ENCODE results near the gene RAPGEF1.

RAPGEF1 gene

DNA sequence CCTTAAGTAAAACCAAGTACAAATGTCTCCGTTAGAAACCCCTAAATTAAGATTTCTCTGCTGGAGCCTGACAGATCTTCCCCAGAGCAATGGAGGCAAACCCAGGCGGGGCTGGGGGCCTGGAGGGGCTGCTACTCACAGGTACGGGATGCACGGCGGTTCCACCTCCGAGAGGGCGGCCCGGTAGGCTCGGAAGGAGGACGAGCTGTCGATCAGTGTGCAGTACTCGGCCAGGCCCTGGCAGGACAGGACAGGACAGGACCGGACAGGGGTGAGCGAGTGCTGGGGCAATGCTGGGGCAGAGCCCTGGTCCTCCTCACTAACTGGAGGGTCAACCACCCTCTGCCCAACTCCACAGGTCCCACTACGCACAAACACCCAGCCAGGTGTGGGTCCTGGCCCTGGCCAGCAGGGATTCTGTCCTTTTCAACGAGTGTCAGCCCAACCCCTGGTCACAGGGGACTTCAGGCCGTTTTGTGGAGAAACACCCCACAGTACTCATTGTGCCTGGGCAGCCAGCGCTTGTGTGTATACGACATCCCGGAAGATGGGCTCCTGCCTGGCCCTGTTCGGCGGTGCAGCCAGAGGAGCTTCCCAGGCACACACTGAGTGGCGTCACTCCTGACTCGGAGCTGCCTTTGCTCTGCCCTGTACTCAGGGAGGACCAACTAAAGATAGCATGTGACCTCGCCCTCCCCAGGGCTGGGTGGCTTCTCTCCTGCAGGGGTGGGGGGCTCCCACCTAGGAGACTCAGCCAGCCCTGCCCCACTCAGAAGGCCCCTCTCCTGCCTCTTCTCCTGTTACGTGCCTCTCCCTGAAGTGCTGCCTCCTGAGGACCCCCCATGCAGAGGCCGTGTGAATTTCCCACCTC, 157.2 kb downstream of the RAPGEF1 start:
- DNase-seq = no peak

DNA sequence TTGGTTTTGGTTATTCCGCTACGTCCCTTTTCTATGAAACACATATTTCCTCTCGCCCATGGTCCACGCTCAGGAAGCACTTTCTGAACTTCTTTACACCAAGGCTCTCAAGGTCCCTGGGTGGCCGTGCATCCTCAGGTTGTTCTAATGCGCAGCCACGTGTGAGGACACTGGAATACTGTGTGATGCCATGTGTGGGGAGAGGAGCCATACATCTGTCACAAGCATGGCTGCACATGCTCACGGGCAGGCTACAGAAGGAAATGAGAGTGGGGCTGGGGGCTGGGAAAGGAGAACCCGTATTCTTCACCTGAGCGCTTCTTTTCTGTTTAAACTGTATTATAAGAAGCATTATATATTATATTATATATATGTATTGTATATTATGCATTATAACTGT, 157.8 kb downstream of the RAPGEF1 start:
- no peak for DNase-seq

DNA sequence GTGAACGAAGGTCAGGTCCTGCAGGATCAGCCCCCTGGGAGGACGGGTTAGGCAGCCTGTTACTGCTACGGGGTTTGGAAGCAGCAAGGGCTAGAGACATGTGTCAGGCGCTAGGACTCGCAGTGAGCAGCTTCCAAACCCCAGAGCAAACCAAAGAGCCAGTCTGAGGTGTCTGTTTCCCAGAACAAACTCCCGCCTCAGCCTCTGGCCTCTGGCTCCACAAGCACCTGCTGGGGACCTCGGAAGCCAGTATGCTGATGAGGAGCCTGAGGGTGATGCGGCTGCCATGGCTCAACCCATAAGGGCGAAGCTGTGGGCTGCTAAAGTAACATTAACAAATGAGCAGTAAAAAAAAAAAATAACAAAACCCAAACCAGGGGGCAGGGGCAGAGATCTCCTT, 159.5 kb downstream of the RAPGEF1 start:
- DNase-seq = no peak

DNA sequence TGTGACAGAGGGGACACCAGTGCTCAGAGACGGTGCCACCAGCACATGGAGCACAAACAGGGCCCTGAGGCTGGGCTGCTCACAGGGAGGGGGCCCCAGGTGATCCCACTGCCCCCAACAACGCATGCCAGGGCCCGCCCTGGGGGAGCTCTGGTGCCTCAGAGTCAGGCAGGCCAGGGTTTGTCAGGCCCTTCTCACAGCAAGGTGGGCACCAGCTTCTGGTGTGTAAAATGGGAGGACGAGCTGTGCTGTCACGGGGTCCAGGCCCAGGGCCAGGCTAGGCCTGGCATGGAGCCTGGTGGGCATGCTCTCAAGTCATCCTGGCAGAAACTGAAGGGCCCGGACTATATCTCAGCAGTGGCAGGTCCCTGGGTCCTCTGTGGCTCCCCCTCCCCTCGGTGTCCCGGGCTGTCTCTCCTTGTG, 160.1 kb downstream of the RAPGEF1 start:
- no peak for DNase-seq

DNA sequence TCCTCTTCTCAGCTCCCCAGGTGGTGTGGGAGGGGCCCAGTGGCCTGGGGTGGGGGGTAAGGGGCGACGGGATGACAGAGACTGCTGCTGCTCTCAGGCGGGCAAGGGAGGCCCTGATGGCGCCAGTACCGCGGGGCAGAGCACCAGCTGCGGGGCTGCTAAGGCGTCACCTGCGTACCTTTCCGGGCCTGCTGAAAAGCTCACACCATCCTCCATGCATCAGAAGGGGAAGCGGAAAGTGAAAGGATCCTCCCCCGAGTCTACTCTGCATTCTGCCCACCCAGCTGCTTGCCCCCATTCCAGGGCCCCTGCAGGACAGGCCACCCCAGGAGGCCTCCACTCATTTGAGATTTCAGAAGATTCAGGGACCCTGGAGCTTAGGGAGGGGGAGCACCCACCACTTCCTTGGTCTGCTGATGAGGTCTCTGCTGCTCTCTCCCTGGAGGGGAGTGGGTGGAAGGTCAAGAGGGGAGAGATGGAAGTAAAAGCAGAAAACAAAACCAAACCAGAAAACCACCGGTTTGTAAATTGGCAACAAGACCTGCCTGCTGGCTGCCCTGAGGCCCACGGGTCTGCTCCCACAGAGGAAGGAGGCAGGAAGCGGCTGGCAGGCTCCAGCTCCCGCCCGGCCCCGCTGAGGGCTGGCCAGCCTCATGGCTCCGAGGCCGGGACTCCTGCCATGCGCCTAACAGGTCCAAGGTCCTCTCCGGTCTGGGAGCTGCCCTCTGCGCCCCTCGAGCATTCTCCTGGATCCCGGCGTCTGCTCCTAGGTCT, 161.0 kb downstream of the RAPGEF1 start:
- DNase-seq = no peak

DNA sequence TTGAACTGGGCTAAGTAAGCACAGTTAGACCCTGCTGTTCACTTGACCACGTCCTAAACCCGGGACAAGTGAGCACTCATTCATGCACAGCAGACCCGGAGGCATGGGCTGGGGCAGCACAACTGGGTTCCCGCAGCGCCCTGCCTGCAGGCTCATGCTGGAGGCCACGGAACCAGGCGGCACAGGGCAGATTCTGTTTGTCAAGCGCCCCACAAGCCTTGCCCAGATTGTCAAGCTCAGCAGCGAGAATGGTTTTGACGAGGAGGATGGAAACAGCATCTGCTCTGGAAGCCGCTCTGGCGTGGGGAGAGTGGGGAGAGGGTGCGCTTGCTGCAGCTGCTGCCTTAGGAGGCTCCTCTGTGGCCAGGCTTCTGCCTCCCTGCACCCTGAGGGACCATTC, 161.9 kb downstream of the RAPGEF1 start:
- no peak for DNase-seq

DNA sequence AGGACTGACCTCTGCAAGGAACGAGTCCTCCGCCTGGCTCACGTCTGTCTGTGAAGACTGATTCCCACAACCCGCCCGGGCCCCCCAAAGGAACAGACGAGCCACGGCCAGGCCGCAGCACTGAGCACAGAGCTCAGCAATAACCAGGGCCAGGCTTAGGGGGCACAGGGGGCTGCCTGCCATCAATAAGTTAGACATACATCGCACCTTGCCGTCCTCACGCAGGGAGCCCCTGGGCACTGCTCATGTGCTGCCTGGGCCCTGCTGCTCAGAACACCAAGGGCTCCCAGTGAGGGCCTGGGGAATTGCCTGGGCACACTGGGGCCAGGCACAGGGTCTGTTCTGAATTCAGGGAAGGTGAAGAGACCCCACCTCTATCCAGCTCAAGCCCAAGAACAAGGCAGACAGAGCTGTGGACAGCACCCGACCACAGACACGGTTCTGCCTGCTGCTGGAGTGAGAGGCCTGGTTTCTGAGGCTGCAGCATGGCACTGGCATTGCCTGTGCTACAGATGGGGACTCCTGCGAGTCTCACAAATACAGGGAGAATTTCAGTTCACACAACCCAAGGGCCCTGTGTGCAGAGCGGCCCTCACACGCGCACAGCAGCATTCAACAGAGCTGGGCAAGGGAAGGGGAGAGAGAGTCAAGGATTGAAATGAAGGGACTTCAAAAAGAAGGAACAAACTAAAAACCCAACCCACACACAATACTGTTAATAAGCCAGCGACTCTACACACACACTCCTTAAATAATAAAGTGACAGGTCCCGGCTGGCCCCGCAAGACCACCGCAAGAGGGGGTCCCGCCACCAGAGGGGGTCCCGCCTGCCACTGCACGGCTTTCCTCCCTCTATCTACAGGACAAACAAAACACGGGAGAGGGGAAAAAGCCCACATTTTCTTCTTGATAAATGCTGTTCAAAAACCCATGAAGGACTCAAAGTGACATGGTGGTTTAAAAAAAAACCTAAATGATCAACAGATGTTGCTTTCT, 162.6 kb downstream of the RAPGEF1 start:
- no peak for DNase-seq

DNA sequence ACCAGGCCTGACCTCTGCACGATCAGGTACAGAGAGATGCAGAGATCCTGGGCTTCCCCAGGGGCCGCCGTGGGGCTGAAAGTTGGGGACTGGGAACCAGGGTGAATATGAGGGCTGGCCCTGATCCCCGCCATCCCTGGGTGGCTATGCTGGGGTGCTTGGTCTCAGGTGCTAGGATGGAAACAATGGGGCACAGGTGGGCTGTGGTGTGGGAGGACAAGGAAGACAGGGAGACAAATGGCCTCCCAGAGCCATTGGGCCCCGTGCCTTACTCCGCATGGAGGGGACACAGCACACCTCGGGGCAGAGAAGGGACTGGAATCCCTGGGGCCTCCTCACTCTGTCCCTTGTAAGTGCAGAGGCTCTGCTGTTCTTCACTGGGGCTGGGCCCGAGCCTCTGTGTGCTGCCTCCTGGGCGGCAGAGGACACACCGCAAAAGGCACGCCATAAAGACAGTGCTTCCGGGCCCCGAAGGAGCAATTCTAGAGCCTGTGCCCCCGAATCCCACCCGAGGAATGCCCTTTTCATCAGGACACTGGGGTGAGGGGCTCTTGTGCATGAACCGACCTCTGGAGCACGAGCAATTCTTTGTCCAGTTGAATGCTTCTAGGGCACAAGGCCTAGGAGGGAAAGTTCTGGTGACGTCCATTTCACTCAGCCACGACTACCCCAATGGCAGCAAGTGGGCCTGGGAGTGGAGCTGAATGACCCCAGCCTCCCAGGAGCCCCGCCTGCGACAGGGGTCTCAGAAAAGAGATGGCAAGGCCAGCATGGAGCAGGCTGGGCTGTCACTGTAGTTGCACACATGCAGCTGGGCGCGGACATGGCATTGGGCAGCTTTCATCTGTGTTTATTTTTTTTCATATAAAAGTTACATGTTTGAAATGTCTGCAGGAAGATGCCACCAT, 163.7 kb downstream of the RAPGEF1 start:
- no peak for DNase-seq

DNA sequence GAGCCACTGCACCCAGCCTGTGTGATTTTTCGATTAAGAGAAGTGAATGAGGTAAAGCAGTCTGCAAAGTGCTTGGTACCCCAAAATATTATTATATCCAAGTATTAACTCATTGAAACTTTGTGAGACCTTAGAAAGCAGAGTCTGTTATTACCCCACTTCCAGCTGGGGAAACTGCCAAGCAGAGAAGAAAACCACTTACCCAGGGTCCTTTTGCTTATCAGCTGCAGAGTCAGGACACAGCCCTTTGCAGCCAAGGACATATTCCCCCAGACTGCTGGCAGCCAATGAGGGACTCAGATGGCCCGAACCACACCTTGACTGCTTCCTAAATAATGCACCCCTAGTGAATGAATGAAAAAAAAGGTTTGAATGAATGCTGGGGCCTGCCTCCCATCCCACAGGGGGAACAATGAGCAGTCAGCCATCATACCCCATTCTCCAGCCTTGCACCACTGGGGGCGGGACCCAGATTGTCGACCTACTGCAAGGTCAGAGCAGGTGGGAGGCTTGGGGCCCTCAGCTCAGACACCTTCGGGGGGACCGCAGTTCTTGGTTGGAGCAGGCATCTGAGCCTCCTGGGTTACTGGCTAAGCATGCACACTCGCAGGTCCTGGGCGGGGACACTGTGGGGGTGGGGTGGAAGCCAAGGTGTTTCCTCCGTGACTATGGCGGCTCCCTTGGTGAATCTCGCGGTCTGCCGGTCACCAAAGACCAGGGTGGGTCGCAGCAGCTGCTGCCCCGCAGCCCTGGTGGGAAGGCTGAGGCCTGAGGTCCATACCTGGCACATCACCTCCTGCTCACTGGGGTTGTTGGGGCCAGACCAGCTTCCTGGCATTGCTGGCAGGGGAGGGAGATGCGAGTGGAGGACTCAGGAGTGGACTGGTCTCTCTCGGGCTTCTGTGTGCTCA, 164.9 kb downstream of the RAPGEF1 start:
- no peak for DNase-seq

DNA sequence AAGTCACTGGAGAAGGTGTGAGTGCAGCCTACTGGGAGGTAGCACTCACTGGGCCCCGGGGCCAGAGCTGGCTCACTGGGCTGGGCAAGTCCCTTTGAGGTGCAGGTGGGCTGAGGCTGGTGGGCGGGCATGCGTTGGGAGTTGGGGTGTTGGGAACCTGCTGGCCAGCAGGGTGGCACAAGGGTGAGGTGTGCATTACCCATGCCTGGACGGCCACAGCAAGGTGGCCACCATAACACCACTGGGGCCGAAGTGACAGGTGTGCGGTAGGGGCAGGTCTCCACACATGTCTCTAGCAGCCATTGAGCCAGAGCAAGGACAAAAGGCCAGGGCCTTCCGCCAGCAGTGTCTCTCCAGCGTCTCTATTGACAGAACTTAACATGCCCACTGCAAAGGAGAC, 172.0 kb downstream of the RAPGEF1 start:
- DNase-seq = no peak

DNA sequence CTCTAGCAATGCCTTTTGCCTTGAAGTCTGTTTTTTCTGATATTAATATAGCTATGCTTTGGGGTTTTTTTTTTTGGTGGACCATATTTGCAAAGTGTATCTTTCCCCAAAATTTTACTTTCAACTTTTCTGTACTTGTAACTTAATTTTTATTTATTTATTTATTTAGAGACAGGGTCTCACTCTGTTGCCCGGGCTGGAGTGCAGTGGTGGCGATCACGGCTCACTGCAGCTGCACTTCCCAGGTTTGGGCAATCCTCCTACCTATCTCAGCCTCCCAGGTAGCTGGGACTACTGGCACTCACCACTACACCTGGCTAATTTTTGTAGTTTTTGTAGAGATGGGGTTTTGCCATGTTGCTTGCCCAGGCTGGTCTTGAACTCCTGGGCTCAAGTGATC, 173.7 kb downstream of the RAPGEF1 start:
- no peak for DNase-seq

DNA sequence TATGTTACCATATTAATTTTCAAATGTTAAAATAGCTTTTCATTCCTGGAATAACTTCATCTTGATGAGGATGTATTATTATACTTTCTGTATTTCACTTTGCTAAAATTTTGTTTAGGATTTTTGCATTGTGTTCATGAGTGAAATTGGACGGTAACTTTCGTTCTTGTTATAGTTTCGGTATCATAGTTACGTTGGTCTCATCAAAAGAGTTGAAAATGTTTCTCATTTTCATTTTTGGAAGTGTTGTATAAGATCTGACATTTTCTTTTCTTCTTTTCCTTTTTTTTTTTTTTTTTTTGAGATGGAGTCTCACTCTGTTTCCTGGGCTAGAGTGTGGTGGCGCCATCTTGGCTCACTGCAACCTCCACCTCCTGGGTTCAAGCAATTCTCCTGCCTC, 174.5 kb downstream of the RAPGEF1 start:
- DNase-seq = no peak

DNA sequence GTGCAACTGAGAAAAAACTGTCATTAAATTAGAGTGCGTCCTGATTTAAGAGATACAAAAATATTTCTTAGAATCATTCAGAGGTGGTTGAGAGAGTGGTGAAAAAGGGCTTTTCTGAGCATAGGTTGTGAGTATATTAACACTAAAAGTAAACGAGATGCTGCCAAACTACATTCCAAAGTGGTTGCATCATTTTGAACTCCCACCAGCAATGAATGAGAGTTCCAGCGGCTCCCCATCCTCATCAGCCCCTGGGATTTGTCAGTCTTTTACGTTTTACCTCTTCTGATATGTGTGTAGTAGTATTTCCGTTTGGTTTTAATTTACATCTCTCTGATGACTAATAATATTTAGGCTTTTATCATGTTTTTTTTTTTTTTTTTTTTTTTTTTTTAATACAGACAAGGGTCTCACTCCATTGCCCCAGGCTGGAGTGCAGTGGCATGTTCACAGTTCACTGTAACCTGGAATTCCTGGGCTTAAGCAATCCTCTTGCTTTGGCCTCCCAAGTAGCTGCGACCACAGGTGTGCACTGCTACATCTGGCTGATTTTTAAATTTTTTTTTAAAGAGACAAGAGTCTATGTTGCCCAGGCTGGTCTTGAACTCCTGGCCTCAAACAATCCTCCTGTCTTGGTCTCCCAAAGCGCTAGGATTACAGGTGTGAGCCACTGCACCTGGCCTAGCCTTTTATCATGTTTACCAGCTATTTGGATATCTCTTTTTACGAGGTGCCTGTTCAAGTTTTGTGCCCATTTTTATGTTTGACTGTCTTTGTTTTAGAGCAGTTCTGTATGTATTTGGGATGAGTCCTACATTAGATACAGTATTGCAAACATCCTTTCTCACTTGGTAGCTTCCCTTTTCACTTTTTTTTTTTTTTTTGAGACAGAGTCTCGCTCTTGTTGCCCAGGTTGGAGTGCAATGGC, 177.6 kb downstream of the RAPGEF1 start:
- no peak for DNase-seq

DNA sequence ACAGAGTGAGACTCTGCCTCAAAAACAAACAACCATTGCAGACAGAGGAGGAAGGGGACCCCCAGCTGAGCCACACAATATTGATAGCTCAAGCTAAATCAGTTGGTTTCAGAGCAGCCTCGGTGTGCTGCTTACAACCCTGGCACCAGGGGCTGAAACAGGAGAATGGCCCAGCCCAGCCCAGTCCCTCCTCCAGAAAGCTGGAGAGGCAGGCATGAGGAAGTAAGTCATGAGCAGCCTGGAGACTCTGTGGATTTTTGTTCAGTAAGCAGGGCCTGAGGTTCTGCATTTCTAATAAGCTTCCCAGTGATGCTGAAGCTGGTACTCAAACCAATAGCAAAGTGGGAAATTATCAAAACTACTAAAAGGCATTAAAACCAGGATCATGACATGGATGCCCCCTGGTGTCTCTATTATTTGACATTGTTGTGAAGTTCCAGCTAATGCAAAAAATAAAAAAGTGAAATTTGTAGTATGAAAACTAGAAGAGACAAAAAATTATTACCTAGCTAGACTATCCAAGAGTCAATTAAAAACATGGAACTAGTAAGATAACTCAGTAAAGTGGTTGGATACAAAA, 180.4 kb downstream of the RAPGEF1 start:
- no peak for DNase-seq

DNA sequence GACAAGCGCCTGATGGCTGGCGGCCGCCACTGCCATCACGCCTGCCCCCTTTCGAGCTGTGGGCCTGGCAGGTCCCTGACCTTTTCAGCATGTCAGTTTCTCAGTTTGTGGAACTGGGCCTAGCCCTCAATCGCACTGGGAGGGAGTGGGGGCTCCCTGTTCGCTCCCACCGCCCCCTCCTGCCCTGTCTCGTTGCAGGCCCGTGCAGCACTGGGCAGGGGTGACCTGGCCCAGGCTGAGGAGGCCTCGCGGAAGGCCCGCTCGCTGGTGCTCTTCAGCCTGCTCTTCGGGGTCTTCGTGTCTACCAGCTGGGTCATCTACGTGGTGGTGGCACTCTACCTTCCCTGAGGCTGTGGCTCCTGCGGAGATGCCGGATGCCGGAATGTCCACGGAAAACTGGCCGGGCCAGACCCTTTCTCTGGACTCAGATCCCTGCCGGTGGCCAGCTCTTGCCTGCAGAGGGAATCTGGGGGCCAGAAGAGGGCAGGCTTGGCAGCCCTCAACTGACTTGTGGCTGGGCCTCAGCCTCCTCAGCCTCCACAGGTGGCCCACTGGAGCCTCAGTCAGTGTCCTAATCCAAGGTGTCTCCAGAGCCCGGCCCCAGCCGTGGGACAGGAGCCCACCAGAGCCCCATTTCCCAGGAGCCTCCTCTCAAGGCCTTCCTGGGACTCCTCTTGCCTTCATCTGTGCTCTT, 181.9 kb downstream of the RAPGEF1 start:
- no peak for DNase-seq

DNA sequence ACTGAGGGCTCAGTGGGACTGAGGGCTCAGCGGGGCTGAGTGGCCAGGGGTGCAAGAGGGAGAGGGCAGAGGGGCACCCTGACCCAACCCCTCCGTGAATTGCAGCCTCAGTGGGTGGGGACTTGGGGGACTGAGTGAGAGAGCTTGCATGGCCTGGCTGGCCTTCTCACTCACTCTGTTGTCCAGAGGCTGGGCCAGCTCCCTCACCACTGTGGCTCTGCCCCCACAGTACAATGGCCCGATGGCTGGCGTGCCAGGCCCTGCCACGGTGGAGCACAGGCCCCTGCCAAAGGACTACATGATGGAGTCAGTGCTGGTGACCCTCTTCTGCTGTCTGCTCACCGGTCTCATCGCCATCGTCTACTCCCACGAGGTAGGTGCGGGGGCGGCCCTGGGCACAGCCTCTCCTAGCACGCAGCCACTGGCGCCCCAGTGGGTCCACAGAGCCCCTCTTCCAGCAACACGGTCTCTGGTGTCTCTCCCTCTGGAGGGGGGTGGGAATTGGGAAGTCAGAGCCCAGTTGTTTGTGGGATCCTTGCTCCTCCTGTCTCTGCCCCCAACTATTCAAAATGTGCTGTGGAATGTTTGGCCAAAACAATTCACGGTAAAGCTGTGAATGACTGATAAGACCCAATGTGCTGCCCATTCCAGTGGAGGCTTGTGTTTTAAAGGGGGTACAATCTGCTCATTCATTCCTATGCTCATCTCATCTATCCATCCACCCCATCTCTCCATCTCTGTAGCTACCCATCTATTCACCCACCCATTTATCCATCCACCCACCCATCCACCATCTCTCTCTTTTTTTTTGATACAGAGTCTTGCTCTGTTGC, 183.8 kb downstream of the RAPGEF1 start:
- DNase-seq = no peak

DNA sequence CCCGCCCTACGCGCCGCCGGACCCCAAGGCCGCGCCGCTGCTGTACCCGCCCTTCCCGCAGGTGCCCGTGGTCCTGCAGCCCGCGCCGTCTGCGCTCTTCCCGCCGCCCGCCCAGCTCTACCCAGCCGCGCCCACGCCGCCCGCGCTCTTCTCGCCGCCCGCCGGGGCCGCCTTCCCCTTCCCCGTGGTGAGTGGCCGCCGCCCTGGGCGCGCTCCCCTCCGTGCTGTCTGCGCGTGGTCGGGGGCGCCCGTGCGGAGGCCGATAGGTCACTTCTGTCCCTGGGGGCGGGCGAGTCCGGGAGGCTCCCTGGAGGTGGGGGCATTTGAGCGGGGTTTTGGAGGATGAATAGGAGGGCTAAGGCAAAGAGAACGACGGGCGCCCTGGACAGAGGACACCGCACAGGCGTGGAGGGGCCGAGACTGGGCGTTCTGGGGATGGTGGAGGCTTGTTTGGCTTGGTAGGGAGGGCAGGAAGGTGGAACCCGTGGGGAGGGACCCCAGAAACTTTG, 185.0 kb downstream of the RAPGEF1 start:
- DNase-seq = no peak
